NT2/D1 (cell line): Measurements from ENCODE around the gene NKPD1.

Source experiments
- YY1 ChIP-seq: IDR thresholded peaks from 2 replicates; pipeline ENCODE4 v1.6.1; 2011; ENCODE audit not compliant: insufficient read length, insufficient read depth
- ZNF274 ChIP-seq: IDR thresholded peaks from 2 replicates; pipeline ENCODE4 v1.6.1; 2011; ENCODE audit warnings: mild to moderate bottlenecking, low read depth, low read length

DNA sequence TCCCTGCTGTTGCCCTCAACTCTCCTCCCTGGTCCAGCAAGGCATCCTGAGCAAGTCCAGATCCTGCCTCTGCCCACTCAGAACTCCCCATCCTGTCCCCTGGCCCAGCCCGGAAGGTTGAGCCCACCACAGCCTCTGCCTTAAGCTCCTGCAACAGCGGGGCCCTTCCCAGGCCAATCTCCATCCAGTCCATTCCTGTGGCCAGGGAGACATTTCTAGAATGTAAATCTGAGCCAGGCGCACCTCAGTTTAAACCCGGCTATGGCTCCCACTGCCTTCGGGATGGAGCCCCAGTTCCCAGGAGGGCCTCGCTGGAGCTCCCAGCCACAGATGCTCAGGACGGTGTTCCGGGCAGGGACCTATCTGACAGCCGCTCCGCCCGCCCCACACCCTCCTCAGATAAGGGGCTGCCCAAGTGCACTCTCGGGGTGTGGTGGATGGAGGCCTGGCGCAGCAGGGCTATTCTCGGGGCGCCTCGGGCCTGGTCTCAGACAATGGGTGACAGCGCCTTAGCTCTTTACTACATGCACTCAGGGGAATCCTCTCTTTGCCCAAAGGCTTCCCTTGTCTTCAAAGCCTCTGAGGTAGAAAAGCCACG lies 11.9 kb upstream of the NKPD1 start:
- TF ChIP-seq ZNF274 (no peak), YY1 (no peak)
